KMS-11 (cell line): Measurements from ENCODE around the gene TSC22D1.
A peak's percentile ranks its signal among the peaks of the same experiment; 100 is the strongest.

ENCODE experiments used
- H2AFZ ChIP-seq: fragments of 200-600 bp; sonication (generic); 2 replicates; pipeline ENCODE4 v1.6.1; 2016; ENCODE audit warnings: antibody characterized with exemption, mixed run types, low read depth
- H3K27ac ChIP-seq: fragments of 200-600 bp; sonication (generic); 2 replicates; pipeline ENCODE4 v1.6.1; 2016; ENCODE audit warnings: mild to moderate bottlenecking, mixed run types
- H3K27me3 ChIP-seq: fragments of 200-600 bp; sonication (generic); 2 replicates; pipeline ENCODE4 v1.6.1; 2017; ENCODE audit warnings: mild to moderate bottlenecking, low read depth, mixed run types, moderate library complexity; ENCODE audit not compliant: insufficient read depth
- H3K36me3 ChIP-seq: fragments of 200-600 bp; sonication (generic); 2 replicates; pipeline ENCODE4 v1.6.1; 2017; ENCODE audit warnings: mild to moderate bottlenecking, mixed run types; ENCODE audit not compliant: insufficient read depth
- H3K4me1 ChIP-seq: fragments of 200-600 bp; sonication (generic); 2 replicates; pipeline ENCODE4 v1.6.1; 2016; ENCODE audit warnings: mild to moderate bottlenecking, low read depth, mixed run types; ENCODE audit not compliant: poor library complexity, severe bottlenecking
- H3K4me2 ChIP-seq: fragments of 200-600 bp; sonication (generic); 2 replicates; pipeline ENCODE4 v1.7.0; 2016; ENCODE audit warnings: mild to moderate bottlenecking, mixed run types
- H3K4me3 ChIP-seq: fragments of 200-600 bp; sonication (generic); IDR thresholded peaks from 2 replicates; pipeline ENCODE4 v1.6.1; 2017; ENCODE audit warnings: low read depth, low read length, mixed read lengths; ENCODE audit not compliant: insufficient read depth
- H3K79me2 ChIP-seq: fragments of 200-600 bp; sonication (generic); 2 replicates; pipeline ENCODE4 v1.6.1; 2016; ENCODE audit warnings: low read depth, mixed run types; ENCODE audit not compliant: insufficient read depth
- H3K9ac ChIP-seq: fragments of 200-600 bp; sonication (generic); 2 replicates; pipeline ENCODE4 v1.6.1; 2016; ENCODE audit warnings: mild to moderate bottlenecking, mixed run types
- H4K20me1 ChIP-seq: fragments of 200-600 bp; sonication (generic); 2 replicates; pipeline ENCODE4 v1.6.1; 2016; ENCODE audit warnings: mild to moderate bottlenecking, mixed run types; ENCODE audit not compliant: insufficient read depth
- TF ChIP-seq, protein P1 (sequence below): fragments of 200-600 bp; sonication (generic); conservative IDR thresholded peaks from 2 replicates; pipeline ENCODE4 v1.6.1; 2017; ENCODE audit warnings: low read depth, mild to moderate bottlenecking, antibody characterized with exemption, low read length, moderate library complexity, mixed read lengths

The TSC22D1 gene

DNA sequence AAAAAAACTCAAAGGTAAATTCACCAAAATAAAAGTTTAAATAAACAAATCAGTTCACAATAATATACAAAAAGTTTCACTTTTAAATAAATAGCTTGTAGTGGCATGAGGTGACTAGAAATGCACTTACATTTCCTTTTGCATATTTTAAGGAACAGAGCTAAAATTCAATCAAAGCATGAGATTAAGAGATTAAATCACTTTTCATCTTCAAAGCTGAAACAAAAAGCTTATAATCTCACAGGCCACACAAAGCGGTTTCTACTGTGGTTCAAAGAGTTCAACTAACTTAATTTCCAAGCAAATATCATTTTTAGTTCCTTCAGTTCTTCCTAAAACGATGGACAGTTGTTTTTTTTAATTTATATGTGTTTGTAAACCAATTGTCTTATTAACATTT lies 38.9 kb downstream of the TSC22D1 start:
- no peak overlapping the region for H3K4me2 ChIP-seq
- no peaks in the 10 kb centered on the region for H3K4me1 ChIP-seq
- no peak overlapping the region for H3K27ac ChIP-seq
- H3K4me3 ChIP-seq, result no peak overlapping the region
- no peaks in the 10 kb centered on the region for H3K36me3 ChIP-seq
- no peaks in the 10 kb centered on the region for H3K79me2 ChIP-seq
- no peak overlapping the region for H2AFZ ChIP-seq
- H3K27me3 ChIP-seq, result no peaks in the 10 kb centered on the region
- TF ChIP-seq, protein P1, sequence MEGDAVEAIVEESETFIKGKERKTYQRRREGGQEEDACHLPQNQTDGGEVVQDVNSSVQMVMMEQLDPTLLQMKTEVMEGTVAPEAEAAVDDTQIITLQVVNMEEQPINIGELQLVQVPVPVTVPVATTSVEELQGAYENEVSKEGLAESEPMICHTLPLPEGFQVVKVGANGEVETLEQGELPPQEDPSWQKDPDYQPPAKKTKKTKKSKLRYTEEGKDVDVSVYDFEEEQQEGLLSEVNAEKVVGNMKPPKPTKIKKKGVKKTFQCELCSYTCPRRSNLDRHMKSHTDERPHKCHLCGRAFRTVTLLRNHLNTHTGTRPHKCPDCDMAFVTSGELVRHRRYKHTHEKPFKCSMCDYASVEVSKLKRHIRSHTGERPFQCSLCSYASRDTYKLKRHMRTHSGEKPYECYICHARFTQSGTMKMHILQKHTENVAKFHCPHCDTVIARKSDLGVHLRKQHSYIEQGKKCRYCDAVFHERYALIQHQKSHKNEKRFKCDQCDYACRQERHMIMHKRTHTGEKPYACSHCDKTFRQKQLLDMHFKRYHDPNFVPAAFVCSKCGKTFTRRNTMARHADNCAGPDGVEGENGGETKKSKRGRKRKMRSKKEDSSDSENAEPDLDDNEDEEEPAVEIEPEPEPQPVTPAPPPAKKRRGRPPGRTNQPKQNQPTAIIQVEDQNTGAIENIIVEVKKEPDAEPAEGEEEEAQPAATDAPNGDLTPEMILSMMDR, result no peak
- H3K9ac ChIP-seq, result no peak overlapping the region
- H4K20me1 ChIP-seq, result no peaks in the 10 kb centered on the region

DNA sequence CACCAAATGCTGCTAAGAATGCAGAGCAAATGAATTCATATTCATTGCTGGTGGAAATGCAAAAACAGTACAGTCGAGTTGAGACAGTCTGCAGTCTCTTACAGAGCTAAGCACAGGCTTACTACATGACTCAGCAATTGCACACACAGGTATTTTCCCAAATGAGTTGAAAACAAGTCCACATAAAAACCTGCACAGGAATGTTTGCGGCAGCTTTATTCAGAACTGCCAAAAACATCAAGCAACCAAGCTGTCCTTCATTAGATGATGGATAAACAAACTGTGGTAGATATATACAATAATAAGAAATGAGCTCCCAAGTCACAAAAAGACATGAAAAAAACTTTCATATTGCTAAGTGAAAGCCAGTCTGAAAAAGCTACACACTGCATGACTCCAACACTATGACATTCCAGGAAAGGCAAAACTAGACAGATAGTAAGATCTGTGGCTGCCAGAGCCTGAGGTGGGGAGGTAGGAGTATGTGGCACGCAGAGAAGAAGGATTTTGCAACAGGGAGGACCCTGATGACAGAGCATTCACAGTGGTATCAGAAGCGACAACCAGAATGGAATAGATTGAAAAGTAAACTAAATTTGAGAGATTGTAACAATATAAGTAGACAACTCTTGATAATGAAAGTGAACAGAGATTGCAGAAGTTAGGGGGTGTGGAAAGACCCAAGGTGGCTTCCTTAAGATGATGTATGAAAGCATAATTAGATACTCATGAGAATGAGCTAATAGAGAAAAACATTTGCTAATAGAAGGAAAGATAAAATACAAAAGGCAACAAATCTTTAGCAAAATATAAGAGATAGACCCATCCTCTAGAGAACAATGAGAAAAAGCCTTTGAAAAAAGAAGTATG lies 52.7 kb downstream of the TSC22D1 start:
- Histone ChIP-seq H3K4me3 (no peak overlapping the region), H2AFZ (peak overlapping the region; percentile 56; the same call in 1 of the 2 replicates), H3K79me2 (no peaks in the 10 kb centered on the region), H4K20me1 (no peaks in the 10 kb centered on the region), H3K9ac (peak overlapping the region; percentile 60; the same call in 1 of the 2 replicates), H3K27me3 (no peaks in the 10 kb centered on the region), H3K4me1 (peaks cover 30% of the 10 kb centered on the region), H3K36me3 (no peaks in the 10 kb centered on the region), H3K27ac (peak overlapping the region; percentile 80), H3K4me2 (peak overlapping the region; percentile 92)
- TF ChIP-seq, protein P1, result no peak

DNA sequence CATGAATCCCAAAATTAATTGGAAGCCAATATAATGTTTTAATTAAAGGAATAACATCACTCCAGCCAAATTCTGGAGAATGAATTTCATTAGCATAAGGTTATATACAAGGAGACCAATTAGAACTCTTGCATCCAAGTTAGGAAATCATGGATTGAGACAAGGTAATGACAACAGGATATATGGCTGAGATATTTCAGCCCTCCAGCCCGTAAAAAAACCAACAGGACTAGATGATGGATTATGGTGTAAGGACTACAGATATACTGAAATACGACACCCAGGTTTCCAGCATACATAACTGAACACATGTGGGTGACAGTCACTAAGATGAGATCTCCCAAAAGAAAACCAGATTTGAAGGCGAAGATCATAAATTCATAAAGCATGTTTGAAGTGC lies 56.5 kb downstream of the TSC22D1 start:
- no peaks in the 10 kb centered on the region for H3K79me2 ChIP-seq
- TF ChIP-seq, protein P1, result no peak
- H4K20me1 ChIP-seq, result no peaks in the 10 kb centered on the region
- no peak overlapping the region for H3K9ac ChIP-seq
- no peaks in the 10 kb centered on the region for H3K27me3 ChIP-seq
- no peak overlapping the region for H2AFZ ChIP-seq
- H3K4me3 ChIP-seq, result no peak overlapping the region
- H3K4me2 ChIP-seq, result no peak overlapping the region
- no peak overlapping the region for H3K27ac ChIP-seq
- no peaks in the 10 kb centered on the region for H3K36me3 ChIP-seq
- H3K4me1 ChIP-seq, result peaks cover 30% of the 10 kb centered on the region

DNA sequence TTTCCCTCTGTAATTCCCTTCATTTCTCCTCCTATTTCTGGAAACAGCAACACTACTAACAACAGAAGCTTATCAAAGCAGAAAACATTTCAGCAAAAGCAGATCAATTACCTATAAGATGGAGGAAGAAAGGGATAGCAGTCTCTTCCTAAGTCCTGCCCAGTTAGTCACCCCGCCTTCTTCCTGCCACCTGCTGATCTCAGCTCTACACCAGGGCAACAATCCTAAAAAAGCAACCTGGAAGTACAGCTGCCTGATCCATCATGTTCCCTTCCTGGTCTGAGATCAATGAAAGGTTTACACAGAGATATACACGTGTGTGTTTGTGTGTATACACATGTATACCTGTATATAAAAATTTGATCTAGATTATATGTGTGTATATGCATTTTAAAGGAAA lies 59.4 kb downstream of the TSC22D1 start:
- Histone ChIP-seq H2AFZ (no peak overlapping the region), H3K4me1 (peaks cover 4% of the 10 kb centered on the region), H3K36me3 (no peaks in the 10 kb centered on the region), H3K4me3 (no peak overlapping the region), H3K4me2 (no peak overlapping the region), H4K20me1 (no peaks in the 10 kb centered on the region), H3K9ac (no peak overlapping the region), H3K27me3 (no peaks in the 10 kb centered on the region), H3K79me2 (no peaks in the 10 kb centered on the region), H3K27ac (no peak overlapping the region)
- TF ChIP-seq, protein P1, result no peak
